PFSK-1 (cell line): ENCODE results near the gene YPEL4.

Experiments used
- FOXP2 ChIP-seq: optimal IDR thresholded peaks from 2 replicates; pipeline ENCODE3; 2011; ENCODE audit warnings: borderline replicate concordance, control low read depth, inconsistent platforms; ENCODE audit not compliant: insufficient read depth; ENCODE audit errors: extremely low read length, extremely low read depth
- POLR2AphosphoS5 ChIP-seq: IDR thresholded peaks from 2 replicates; pipeline ENCODE4 v1.6.1; 2012; ENCODE audit warnings: low read depth, mild to moderate bottlenecking, control low read depth, low read length, moderate library complexity
- REST ChIP-seq, 2 experiments: IDR thresholded peaks; 2 replicates each; pipeline versions ENCODE4 v1.6.1 to v1.8.0; 2011 to 2012; ENCODE audit warnings: low read depth in 2 of 2, low read length in 2 of 2, control low read depth in 1 of 2, inconsistent platforms in 1 of 2, mild to moderate bottlenecking in 1 of 2, moderate library complexity in 1 of 2; ENCODE audit not compliant: insufficient read depth in 1 of 2
- SIN3A ChIP-seq: IDR thresholded peaks from 2 replicates; pipeline ENCODE4 v1.6.1; 2012; ENCODE audit warnings: mild to moderate bottlenecking, low read length, moderate library complexity, borderline replicate concordance; ENCODE audit not compliant: insufficient read depth
- TAF1 ChIP-seq: IDR thresholded peaks from 2 replicates; pipeline ENCODE4 v1.6.1; 2012; ENCODE audit warnings: low read length, control low read depth, borderline replicate concordance; ENCODE audit not compliant: insufficient read depth

Gene YPEL4

GRCh38 chr11:57605028-57605420, 44.7 kb downstream of the YPEL4 start:
- no peak for TF ChIP-seq SIN3A
- TF ChIP-seq TAF1: no peak
- TF ChIP-seq REST (IDR thresholded peaks at IDR 0.05; ENCODE audit: insufficient read depth in 1 of 2, low read depth in 2 of 2, low read length in 2 of 2): no peak
- TF ChIP-seq FOXP2: no peak

GRCh38 chr11:57604296-57605027, 45.2 kb downstream of the YPEL4 start:
- no peak for TF ChIP-seq TAF1
- no peak for TF ChIP-seq POLR2AphosphoS5
- no peak for TF ChIP-seq FOXP2
- TF ChIP-seq REST (IDR thresholded peaks at IDR 0.05; ENCODE audit: insufficient read depth in 1 of 2, low read depth in 2 of 2, low read length in 2 of 2): no peak
- TF ChIP-seq SIN3A: no peak

GRCh38 chr11:57601297-57601696, 48.4 kb downstream of the YPEL4 start:
- no peak for TF ChIP-seq POLR2AphosphoS5
- no peak for TF ChIP-seq REST (IDR thresholded peaks at IDR 0.05; ENCODE audit: insufficient read depth in 1 of 2, low read depth in 2 of 2, low read length in 2 of 2)
- TF ChIP-seq SIN3A: no peak
- TF ChIP-seq FOXP2: no peak
- no peak for TF ChIP-seq TAF1

- no peak for TF ChIP-seq POLR2AphosphoS5
Measured at GRCh38 chr11:57599381-57599780, 50.3 kb downstream of the YPEL4 start.

- TF ChIP-seq FOXP2: no peak
- no peak for TF ChIP-seq SIN3A
- no peak for TF ChIP-seq POLR2AphosphoS5
- no peak for TF ChIP-seq REST (IDR thresholded peaks at IDR 0.05; ENCODE audit: insufficient read depth in 1 of 2, low read depth in 2 of 2, low read length in 2 of 2)
- no peak for TF ChIP-seq TAF1
Measured at GRCh38 chr11:57598831-57599155, 50.9 kb downstream of the YPEL4 start.
